ENCODE data around the gene ADD1. TPM values are rescaled to one million over a fixed set of nuclear protein-coding genes. Genes with fewer than 3 reads are reported as not detected.
A peak's percentile ranks its signal among the peaks of the same experiment; 100 is the strongest.

Gene ADD1
- total RNA-seq, 2 experiments from 2014 or later, result 153 TPM

DNA sequence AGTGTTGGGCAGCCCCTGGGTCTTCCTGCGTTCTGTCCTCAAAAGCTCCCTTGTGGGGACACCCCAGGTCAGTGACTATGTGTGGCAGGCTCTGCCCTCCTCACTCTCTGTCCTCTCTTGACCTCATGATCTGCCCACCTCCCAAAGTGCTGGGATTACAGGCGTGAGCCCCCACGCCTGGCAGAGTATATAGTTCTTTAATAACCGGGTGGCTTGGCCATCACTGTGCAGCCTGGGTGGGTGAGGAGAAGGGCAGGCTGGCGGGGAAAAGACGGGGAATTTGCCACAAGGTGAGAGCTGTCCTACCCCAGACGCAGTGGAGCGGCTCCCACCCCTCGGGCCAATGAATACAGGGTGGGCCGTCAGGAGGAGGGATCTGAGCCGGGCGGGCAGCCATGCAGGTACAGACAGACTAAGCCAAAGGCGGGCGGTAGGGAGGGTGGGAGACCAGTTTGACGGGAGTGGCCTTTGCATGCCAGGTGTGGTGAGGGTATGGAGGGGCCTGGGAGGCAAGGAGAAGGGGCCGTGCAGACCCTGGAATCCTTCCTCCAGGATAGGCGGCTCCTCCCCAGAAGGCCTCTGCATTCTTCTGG is 48.2 kb upstream of the ADD1 start:
- Histone ChIP-seq H3K9me3 (ENCODE audit: control insufficient read depth in 1 of 2, insufficient read depth in 1 of 2, low read length in 2 of 2) (no peaks in the 10 kb centered on the region), H3K4me1 (ENCODE audit: insufficient read depth, low read length) (peaks cover 85% of the 10 kb centered on the region), H3K27ac (ENCODE audit: low read depth in 1 of 2, low read length in 2 of 2) (no peak overlapping the region), H3K36me3 (ENCODE audit: insufficient read depth, low read length) (no peaks in the 10 kb centered on the region), H3K4me3 (ENCODE audit: low read length) (no peak overlapping the region), H3K27me3 (ENCODE audit: control insufficient read depth in 1 of 2, insufficient read depth in 2 of 2, low read length in 2 of 2) (no peaks in the 10 kb centered on the region)
- ChIA-PET POLR2A (no interaction called here), CTCF (no interaction called here)
- intact Hi-C loops (cut with DNase I, micrococcal nuclease), result loop anchor here (5.0 to 10.0 kb wide), 2 partner anchors 42 to 49 kb away; partner anchors contain the start of gene ADD1 (in 1 of the 2)
- Mint-ChIP-seq H3K27me3 (no peaks in the 10 kb centered on the region), H3K4me3 (peak overlapping the region; percentile 84), H3K9me3 (no peaks in the 10 kb centered on the region), H3K27ac (no peak overlapping the region), H3K4me1 (ENCODE audit: low read depth) (peaks cover 48% of the 10 kb centered on the region), H3K36me3 (ENCODE audit: low read depth) (no peaks in the 10 kb centered on the region)
- peak in 1 of 14 experiments; percentile 15 for DNase-seq
- no peak for ATAC-seq (ENCODE audit: poor library complexity)
- TF ChIP-seq, protein P1, sequence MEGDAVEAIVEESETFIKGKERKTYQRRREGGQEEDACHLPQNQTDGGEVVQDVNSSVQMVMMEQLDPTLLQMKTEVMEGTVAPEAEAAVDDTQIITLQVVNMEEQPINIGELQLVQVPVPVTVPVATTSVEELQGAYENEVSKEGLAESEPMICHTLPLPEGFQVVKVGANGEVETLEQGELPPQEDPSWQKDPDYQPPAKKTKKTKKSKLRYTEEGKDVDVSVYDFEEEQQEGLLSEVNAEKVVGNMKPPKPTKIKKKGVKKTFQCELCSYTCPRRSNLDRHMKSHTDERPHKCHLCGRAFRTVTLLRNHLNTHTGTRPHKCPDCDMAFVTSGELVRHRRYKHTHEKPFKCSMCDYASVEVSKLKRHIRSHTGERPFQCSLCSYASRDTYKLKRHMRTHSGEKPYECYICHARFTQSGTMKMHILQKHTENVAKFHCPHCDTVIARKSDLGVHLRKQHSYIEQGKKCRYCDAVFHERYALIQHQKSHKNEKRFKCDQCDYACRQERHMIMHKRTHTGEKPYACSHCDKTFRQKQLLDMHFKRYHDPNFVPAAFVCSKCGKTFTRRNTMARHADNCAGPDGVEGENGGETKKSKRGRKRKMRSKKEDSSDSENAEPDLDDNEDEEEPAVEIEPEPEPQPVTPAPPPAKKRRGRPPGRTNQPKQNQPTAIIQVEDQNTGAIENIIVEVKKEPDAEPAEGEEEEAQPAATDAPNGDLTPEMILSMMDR (IDR thresholded peaks at IDR 0.05), result no peak

DNA sequence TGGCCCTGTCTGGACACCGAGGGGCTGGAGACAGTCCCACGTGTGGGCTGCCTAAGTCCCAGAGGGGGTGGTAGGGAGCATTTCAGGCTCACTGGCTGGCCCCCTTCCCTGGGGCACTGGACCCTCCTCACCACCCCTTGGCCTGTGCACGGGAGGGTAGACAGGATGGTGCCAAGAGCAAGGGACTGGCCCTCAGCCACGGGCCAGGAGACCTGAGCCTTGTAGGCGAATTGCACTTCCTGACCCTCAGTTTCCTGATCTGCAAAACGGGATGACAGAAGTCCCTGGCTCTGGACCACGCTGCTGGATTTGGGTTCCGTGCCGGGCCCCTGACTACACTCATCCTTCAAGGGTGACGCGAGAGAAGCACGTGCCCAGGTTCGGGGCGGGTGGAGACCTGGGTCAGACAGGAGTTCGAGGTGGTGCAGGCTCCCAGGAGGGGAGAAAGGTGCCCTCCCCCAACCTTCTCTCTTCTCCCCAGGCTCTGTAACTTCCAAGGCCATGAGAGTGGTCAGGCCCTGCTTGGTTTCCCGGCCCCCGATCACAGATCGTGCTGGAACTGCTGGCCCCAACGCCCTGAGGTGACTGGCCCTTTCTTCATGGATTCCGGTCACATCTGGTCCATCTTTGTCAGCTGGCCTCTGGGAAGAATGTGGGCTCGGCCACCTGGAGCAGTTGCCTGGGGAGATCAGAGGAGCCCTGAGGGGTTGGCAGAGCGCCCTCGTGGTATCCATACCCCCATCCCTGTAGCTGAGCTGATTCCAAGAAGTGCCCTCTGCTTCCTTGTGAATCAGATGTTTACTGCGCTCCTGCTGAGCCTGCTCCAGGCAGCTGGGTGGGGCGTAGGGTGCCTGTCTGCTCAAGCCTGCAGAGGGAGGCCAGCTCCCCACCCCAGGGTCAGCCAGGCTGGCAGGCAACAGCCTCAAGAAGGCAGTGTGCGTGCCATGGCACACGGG is 47.5 kb upstream of the ADD1 start:
- POLR2A ChIA-PET, result interaction anchor here (5.0 kb wide), 1 partner anchor 15 kb away, joined by 58 read pairs; no protein-coding TSS in a partner anchor
- CTCF ChIA-PET, result no interaction called here
- no peaks in the 10 kb centered on the region for H3K36me3 Mint-ChIP-seq (ENCODE audit: low read depth)
- TF ChIP-seq, protein P1 (IDR thresholded peaks at IDR 0.05), result no peak
- Histone ChIP-seq H3K4me3 (ENCODE audit: low read length) (no peak overlapping the region), H3K9me3 (ENCODE audit: control insufficient read depth in 1 of 2, insufficient read depth in 1 of 2, low read length in 2 of 2) (no peaks in the 10 kb centered on the region), H3K27ac (ENCODE audit: low read depth in 1 of 2, low read length in 2 of 2) (no peak overlapping the region), H3K36me3 (ENCODE audit: insufficient read depth, low read length) (no peaks in the 10 kb centered on the region), H3K27me3 (ENCODE audit: control insufficient read depth in 1 of 2, insufficient read depth in 2 of 2, low read length in 2 of 2) (no peaks in the 10 kb centered on the region), H3K4me1 (ENCODE audit: insufficient read depth, low read length) (peaks cover 89% of the 10 kb centered on the region)
- H3K27ac Mint-ChIP-seq, result no peak overlapping the region
- no peaks in the 10 kb centered on the region for H3K27me3 Mint-ChIP-seq
- no peaks in the 10 kb centered on the region for H3K9me3 Mint-ChIP-seq
- no peak overlapping the region for H3K4me3 Mint-ChIP-seq
- ATAC-seq (ENCODE audit: poor library complexity) (no peak), DNase-seq (no peak)
- H3K4me1 Mint-ChIP-seq (ENCODE audit: low read depth), result peaks cover 48% of the 10 kb centered on the region
- intact Hi-C loops (cut with DNase I, micrococcal nuclease), result loop anchor here (5.0 to 10.0 kb wide), 2 partner anchors 41 to 49 kb away; partner anchors contain the start of gene ADD1 (in 1 of the 2)

DNA sequence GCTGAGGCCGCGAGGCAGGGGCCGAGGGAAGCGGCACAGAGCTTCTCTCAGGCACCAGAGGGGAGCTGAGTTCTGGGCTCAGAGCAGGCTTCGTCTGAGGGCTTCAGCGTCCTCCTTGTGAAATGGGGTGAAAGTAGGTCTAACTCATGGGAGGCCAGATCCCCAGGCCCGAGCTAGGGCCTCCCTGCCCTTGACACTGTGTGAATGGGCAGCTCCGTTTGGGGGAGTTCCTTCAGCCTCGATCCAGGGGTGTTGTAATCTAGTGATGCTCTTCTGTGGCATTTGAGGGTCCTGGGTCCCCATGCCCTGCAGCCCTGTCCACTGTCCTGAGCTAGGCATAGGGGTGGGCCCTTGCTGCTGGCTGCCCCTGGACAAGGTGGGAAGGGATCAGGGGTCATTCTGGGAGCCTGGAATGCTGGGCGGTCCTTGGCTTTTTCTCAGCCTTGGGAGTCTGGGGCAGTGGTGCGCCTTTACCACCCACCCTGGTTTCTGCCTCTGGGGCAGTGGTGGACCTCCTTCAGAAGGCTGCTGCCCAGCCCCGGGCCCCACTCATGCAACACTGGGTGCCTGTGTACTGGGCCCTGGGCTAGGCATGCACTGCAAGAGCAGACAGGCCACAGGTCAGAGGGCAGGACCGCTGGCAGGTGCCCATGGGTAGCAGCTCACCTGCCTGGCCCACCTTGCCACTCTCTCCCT is 46.6 kb upstream of the ADD1 start:
- H3K4me1 ChIP-seq (ENCODE audit: insufficient read depth, low read length), result peaks cover 89% of the 10 kb centered on the region
- H3K36me3 ChIP-seq (ENCODE audit: insufficient read depth, low read length), result no peaks in the 10 kb centered on the region
- ATAC-seq (ENCODE audit: poor library complexity) (no peak), DNase-seq (peak in 1 of 14 experiments; percentile 30)
- H3K9me3 ChIP-seq (ENCODE audit: control insufficient read depth in 1 of 2, insufficient read depth in 1 of 2, low read length in 2 of 2), result no peaks in the 10 kb centered on the region
- Mint-ChIP-seq H3K4me3 (no peak overlapping the region), H3K27me3 (no peaks in the 10 kb centered on the region), H3K4me1 (ENCODE audit: low read depth) (peaks cover 54% of the 10 kb centered on the region), H3K36me3 (ENCODE audit: low read depth) (no peaks in the 10 kb centered on the region), H3K9me3 (no peaks in the 10 kb centered on the region), H3K27ac (no peak overlapping the region)
- H3K27ac ChIP-seq (ENCODE audit: low read depth in 1 of 2, low read length in 2 of 2), result no peak overlapping the region
- H3K4me3 ChIP-seq (ENCODE audit: low read length), result no peak overlapping the region
- intact Hi-C loops (cut with DNase I, micrococcal nuclease), result loop anchor here (5.0 to 10.0 kb wide), 2 partner anchors 40 to 48 kb away; partner anchors contain the start of gene ADD1 (in 1 of the 2)
- no peaks in the 10 kb centered on the region for H3K27me3 ChIP-seq (ENCODE audit: control insufficient read depth in 1 of 2, insufficient read depth in 2 of 2, low read length in 2 of 2)
- TF ChIP-seq, protein P1 (IDR thresholded peaks at IDR 0.05), result no peak
- ChIA-PET CTCF (interaction anchor here (1.2 to 1.5 kb wide), 3 partner anchors 15 to 65 kb away, joined by 3 to 5 read pairs (median 4); no protein-coding TSS in a partner anchor), POLR2A (interaction anchor here (1.6 to 5.0 kb wide), 3 partner anchors 14 to 41 kb away, joined by 6 to 58 read pairs (median 8); no protein-coding TSS in a partner anchor)

Data from CD4-positive, alpha-beta T cell (primary cell).